Keratinocyte (primary cell): Measurements from ENCODE around the gene TRAPPC14. TPM values are rescaled to one million over a fixed set of nuclear protein-coding genes. Genes with fewer than 3 reads are reported as not detected.
"Not testable (repeated sequence)": the region's sequence is repeated elsewhere in the genome, so short reads cannot be mapped to it uniquely, and the experiment has no call there.

Source experiments
- DNase-seq: peaks from one replicate; pipeline ENCODE4 v3.0.0-alpha.2; 2011; ENCODE audit warnings: low read depth, missing footprints, low spot score
- FAIRE-seq: peaks from 2 replicates; lab custom pipeline; 2011; peaks lifted over from hg19 to GRCh38; lab: Jason Lieb, UNC
- H2AFZ ChIP-seq: 2 replicates; pipeline ENCODE4 v1.6.0; 2012; ENCODE audit warnings: low read length, control low read depth, inconsistent platforms; ENCODE audit not compliant: control insufficient read depth
- H3K27ac ChIP-seq: 2 replicates; pipeline ENCODE4 v1.5.1; 2011; ENCODE audit warnings: low read length; ENCODE audit not compliant: control insufficient read depth, insufficient read depth
- H3K27me3 ChIP-seq: 3 replicates; pipeline ENCODE4 v1.6.0; 2011; ENCODE audit warnings: low read length; ENCODE audit not compliant: control insufficient read depth, insufficient read depth; ENCODE audit errors: extremely low read depth
- H3K36me3 ChIP-seq, 2 experiments: 2 replicates in 1 of 2; 3 replicates in 1 of 2; pipeline ENCODE4 v1.5.1; 2011; ENCODE audit warnings: low read length in 2 of 2, mild to moderate bottlenecking in 1 of 2; ENCODE audit not compliant: control insufficient read depth in 2 of 2, insufficient read depth in 2 of 2; ENCODE audit errors: extremely low read depth in 1 of 2
- H3K4me1 ChIP-seq: 3 replicates; pipeline ENCODE4 v1.5.1; 2011; ENCODE audit warnings: low read length; ENCODE audit not compliant: control insufficient read depth, insufficient read depth; ENCODE audit errors: extremely low read depth
- H3K4me2 ChIP-seq: 3 replicates; pipeline ENCODE4 v1.6.0; 2011; ENCODE audit warnings: low read depth, low read length; ENCODE audit not compliant: control insufficient read depth, insufficient read depth; ENCODE audit errors: extremely low read depth
- H3K4me3 ChIP-seq, 3 experiments: fragments of 200-600 bp in 1 of 3; sonication (generic) in 1 of 3; 2 replicates in 2 of 3; 3 replicates in 1 of 3; pipeline ENCODE4 v1.5.1; 2011 to 2016; ENCODE audit warnings: low read length in 3 of 3, mild to moderate bottlenecking in 3 of 3, control low read depth in 2 of 3, inconsistent platforms in 1 of 3, low read depth in 1 of 3, mixed read lengths in 1 of 3, mixed run types in 1 of 3, moderate library complexity in 1 of 3; ENCODE audit not compliant: control insufficient read depth in 2 of 3, insufficient read depth in 2 of 3; ENCODE audit errors: extremely low read depth in 1 of 3
- H3K79me2 ChIP-seq: 2 replicates; pipeline ENCODE4 v1.6.0; 2012; ENCODE audit warnings: low read length; ENCODE audit not compliant: control insufficient read depth, insufficient read depth
- H3K9ac ChIP-seq: 3 replicates; pipeline ENCODE4 v1.6.0; 2011; ENCODE audit warnings: low read length; ENCODE audit not compliant: control insufficient read depth, insufficient read depth; ENCODE audit errors: extremely low read depth
- H3K9me1 ChIP-seq: 3 replicates; pipeline ENCODE4 v1.6.0; 2011; ENCODE audit warnings: low read length; ENCODE audit not compliant: control insufficient read depth, insufficient read depth; ENCODE audit errors: extremely low read depth
- H3K9me3 ChIP-seq: 2 replicates; pipeline ENCODE4 v1.5.1; 2012; ENCODE audit warnings: low read depth, low read length; ENCODE audit not compliant: control insufficient read depth
- H4K20me1 ChIP-seq: 3 replicates; pipeline ENCODE4 v1.6.0; 2011; ENCODE audit warnings: low read length; ENCODE audit not compliant: control insufficient read depth, insufficient read depth; ENCODE audit errors: extremely low read depth
- EZH2 ChIP-seq: IDR thresholded peaks from one replicate; pipeline ENCODE4 v1.6.1; 2012; ENCODE audit warnings: inconsistent platforms, mild to moderate bottlenecking, low read length, moderate library complexity
- dilution Hi-C: fragments of 300-500 bp; cut with MboI; formaldehyde crosslinking; loops from one replicate; pipeline ENCODE4 v1.7.0; 2020; ENCODE audit warnings: low sequenced_read_pairs; ENCODE audit not compliant: extremely low pct_ligation_motif_present
- polyA plus RNA-seq, 5 experiments: library from polyadenylated mRNA; depleted of rRNA in 3 of 5; stranded (reverse) in 3 of 5; stranded (forward) in 1 of 5; unstranded in 1 of 5; fragments of >200 nt; gene quantifications; 1 replicate in 1 of 5; 2 replicates in 3 of 5; 3 replicates in 1 of 5; pipeline versions ENCODE4 v1.2.1 to v1.2.3, GENCODE V29; 2011 to 2012; ENCODE audit warnings: missing spikeins in 2 of 5, low read depth in 1 of 5, low replicate concordance in 1 of 5
- TF ChIP-seq, protein P1 (sequence below), 3 experiments: IDR thresholded peaks in 1 of 3; conservative IDR thresholded peaks in 1 of 3; optimal IDR thresholded peaks in 1 of 3; 2 replicates in 2 of 3; 3 replicates in 1 of 3; pipeline versions ENCODE3 to v1.5.1; 2011; ENCODE audit warnings: low read length in 3 of 3, mild to moderate bottlenecking in 3 of 3, moderate library complexity in 2 of 3, control low read depth in 1 of 3, inconsistent platforms in 1 of 3; ENCODE audit not compliant: insufficient read depth in 2 of 3; ENCODE audit errors: extremely low read depth in 1 of 3

Gene TRAPPC14
- polyA plus RNA-seq, 1 donor (not counting 4 experiments of a cell fraction or from before 2014, with no cell fraction given), result 4.7 TPM

DNA sequence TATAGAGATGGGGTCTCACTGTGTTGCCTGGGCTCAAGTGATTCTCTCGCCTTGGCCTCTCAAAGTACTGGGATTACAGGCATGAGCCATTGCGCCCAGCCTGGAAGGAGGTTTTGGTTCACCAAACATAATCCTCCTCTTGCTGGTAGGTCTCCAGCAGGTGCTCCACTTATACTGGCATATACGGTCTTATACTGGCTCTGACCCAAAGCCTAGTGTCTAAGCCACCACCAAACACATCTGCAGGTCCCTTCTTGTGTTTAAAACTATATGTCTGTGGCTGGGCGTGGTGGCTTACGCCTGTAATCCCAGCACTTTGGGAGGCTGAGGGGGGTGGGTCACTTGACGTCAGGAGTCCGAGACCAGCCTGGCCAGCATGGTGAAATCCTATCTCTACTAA lies 26.4 kb downstream of the TRAPPC14 start:
- no peaks in the 10 kb centered on the region for H4K20me1 ChIP-seq
- H3K9me3 ChIP-seq, result no peaks in the 10 kb centered on the region
- H2AFZ ChIP-seq, result no peak overlapping the region
- H3K27ac ChIP-seq, result no peak overlapping the region
- H3K36me3 ChIP-seq, result no peaks in the 10 kb centered on the region
- H3K4me3 ChIP-seq, result no peak overlapping the region
- H3K9me1 ChIP-seq, result no peaks in the 10 kb centered on the region
- no peaks in the 10 kb centered on the region for H3K27me3 ChIP-seq
- peaks cover 10% of the 10 kb centered on the region for H3K4me1 ChIP-seq
- DNase-seq (no peak), FAIRE-seq (no peak)
- H3K4me2 ChIP-seq, result no peak overlapping the region
- dilution Hi-C loops, result no loop called here
- no peak overlapping the region for H3K9ac ChIP-seq
- TF ChIP-seq EZH2, result no peak
- TF ChIP-seq, protein P1, sequence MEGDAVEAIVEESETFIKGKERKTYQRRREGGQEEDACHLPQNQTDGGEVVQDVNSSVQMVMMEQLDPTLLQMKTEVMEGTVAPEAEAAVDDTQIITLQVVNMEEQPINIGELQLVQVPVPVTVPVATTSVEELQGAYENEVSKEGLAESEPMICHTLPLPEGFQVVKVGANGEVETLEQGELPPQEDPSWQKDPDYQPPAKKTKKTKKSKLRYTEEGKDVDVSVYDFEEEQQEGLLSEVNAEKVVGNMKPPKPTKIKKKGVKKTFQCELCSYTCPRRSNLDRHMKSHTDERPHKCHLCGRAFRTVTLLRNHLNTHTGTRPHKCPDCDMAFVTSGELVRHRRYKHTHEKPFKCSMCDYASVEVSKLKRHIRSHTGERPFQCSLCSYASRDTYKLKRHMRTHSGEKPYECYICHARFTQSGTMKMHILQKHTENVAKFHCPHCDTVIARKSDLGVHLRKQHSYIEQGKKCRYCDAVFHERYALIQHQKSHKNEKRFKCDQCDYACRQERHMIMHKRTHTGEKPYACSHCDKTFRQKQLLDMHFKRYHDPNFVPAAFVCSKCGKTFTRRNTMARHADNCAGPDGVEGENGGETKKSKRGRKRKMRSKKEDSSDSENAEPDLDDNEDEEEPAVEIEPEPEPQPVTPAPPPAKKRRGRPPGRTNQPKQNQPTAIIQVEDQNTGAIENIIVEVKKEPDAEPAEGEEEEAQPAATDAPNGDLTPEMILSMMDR (optimal IDR thresholded peaks at IDR 0.05 in 1 of 3, IDR thresholded peaks at IDR 0.05 in 1 of 3, conservative IDR thresholded peaks at IDR 0.05 in 1 of 3; ENCODE audit: extremely low read depth in 1 of 3, insufficient read depth in 2 of 3, low read length in 3 of 3), result no peak
- H3K79me2 ChIP-seq, result no peaks in the 10 kb centered on the region

DNA sequence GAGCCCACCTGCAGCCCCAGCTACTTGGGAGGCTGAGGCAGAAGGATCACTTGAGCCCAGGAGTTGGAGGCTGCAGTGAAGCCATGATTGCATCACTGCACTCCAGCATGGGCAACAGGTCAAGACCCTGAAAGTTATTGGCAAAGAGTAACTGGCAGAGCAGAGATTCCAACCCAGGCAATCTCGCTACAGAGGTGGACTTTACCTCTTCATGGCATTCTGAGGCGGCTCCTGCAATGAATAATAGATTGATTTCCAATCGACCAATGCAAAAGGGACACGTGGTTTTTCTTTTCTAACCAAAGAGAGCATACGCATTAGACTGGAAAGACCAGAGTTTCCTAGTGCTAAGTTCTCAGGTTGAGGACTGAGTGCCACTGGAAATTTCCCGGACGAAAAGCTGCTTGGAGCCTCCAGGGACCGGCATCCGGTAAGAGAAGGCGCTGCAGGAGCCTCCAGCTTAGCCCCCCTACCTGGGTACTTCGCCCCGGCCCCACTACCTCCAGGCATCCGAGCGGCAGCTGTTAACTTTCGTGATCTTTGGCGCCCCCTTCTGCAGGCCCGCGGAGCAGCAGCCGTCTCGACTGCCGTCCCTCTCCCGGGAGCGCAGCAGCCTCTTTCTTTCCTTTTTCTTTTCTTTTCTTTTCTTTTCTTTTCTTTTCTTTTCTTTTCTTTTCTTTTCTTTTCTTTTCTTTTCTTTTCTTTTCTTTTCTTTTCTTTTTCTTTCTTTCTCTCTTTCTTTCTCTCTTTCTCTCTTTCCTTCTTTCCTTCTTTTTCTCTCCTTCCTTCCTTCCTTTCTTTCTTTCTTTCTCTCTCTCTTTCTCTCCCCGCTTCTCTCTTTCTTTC lies 27.7 kb downstream of the TRAPPC14 start:
- no peaks in the 10 kb centered on the region for H4K20me1 ChIP-seq
- no peak for TF ChIP-seq EZH2
- TF ChIP-seq, protein P1 (optimal IDR thresholded peaks at IDR 0.05 in 1 of 3, IDR thresholded peaks at IDR 0.05 in 1 of 3, conservative IDR thresholded peaks at IDR 0.05 in 1 of 3; ENCODE audit: extremely low read depth in 1 of 3, insufficient read depth in 2 of 3, low read length in 3 of 3), result peak; percentile 60 to 91 (median 79)
- H3K4me1 ChIP-seq, result peaks cover 10% of the 10 kb centered on the region
- peak overlapping the region; percentile 77 for H3K4me2 ChIP-seq
- no peaks in the 10 kb centered on the region for H3K9me1 ChIP-seq
- FAIRE-seq, result no peak
- dilution Hi-C loops, result no loop called here
- H3K9ac ChIP-seq, result peak overlapping the region; percentile 61
- H3K79me2 ChIP-seq, result no peaks in the 10 kb centered on the region
- no peak overlapping the region for H3K27ac ChIP-seq
- DNase-seq, result no peak
- no peaks in the 10 kb centered on the region for H3K27me3 ChIP-seq
- H3K36me3 ChIP-seq, result no peaks in the 10 kb centered on the region
- H2AFZ ChIP-seq, result peak overlapping the region; percentile 75
- H3K9me3 ChIP-seq, result no peaks in the 10 kb centered on the region
- peak overlapping the region in 2 of 3 experiments; percentile 40 to 42 for H3K4me3 ChIP-seq

DNA sequence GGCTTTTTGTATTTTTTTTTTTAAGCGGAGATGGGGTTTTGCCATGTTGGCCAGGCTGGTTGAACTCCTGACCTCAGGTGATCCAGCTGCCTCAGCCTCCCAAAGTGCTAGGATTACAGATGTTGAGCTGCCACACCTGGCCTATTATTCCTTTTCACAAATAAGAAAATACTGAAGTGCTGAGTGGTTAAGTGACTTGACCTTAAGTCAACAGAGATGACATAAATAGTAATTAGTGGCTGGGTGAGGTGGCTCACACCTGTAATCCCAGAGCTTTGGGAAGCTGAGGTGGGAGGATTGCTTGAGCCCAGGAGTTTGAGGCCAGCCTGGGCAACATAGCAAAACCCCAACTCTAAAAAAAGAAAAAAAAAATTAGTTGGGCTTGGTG lies 28.3 kb downstream of the TRAPPC14 start:
- dilution Hi-C loops, FAIRE-seq, H3K4me2 ChIP-seq, H4K20me1 ChIP-seq, H3K36me3 ChIP-seq, H3K27me3 ChIP-seq, DNase-seq, H3K4me3 ChIP-seq, H3K9me3 ChIP-seq, H3K9me1 ChIP-seq, H3K9ac ChIP-seq, H2AFZ ChIP-seq, H3K79me2 ChIP-seq, H3K27ac ChIP-seq, H3K4me1 ChIP-seq: not testable (repeated sequence)
